Neural cell (in vitro differentiated cells): ENCODE results near the gene KIAA2012.

Source experiments
- EZH2 ChIP-seq: fragments of 200-600, 300-800 bp; shearing (Covaris generic), sonication (generic); IDR thresholded peaks from 2 replicates; pipeline ENCODE4 v1.6.1; 2014; ENCODE audit warnings: antibody characterized with exemption, low read length, borderline replicate concordance, mild to moderate bottlenecking; ENCODE audit not compliant: insufficient read depth, poor library complexity, severe bottlenecking
- MXI1 ChIP-seq: fragments of 450-650 bp; conservative IDR thresholded peaks from 2 replicates; pipeline ENCODE4 v1.6.1; 2014; ENCODE audit warnings: antibody characterized with exemption, mild to moderate bottlenecking; ENCODE audit not compliant: poor library complexity, severe bottlenecking
- RAD21 ChIP-seq: fragments of 450-650 bp; conservative IDR thresholded peaks from 2 replicates; pipeline ENCODE4 v1.6.1; 2014; ENCODE audit warnings: antibody characterized with exemption, mild to moderate bottlenecking, moderate library complexity
- TAF1 ChIP-seq: IDR thresholded peaks from 2 replicates; pipeline ENCODE4 v1.6.1; 2012; ENCODE audit warnings: low read depth
- TF ChIP-seq, protein P1 (sequence below): fragments of 450-650 bp; IDR thresholded peaks from 2 replicates; pipeline ENCODE4 v1.5.1; 2014; ENCODE audit warnings: antibody characterized with exemption, mild to moderate bottlenecking, moderate library complexity; ENCODE audit not compliant: poor library complexity, severe bottlenecking
- TF ChIP-seq, protein P2 (sequence below): IDR thresholded peaks from 2 replicates; pipeline ENCODE4 v1.6.1; 2012; ENCODE audit warnings: borderline replicate concordance

DNA sequence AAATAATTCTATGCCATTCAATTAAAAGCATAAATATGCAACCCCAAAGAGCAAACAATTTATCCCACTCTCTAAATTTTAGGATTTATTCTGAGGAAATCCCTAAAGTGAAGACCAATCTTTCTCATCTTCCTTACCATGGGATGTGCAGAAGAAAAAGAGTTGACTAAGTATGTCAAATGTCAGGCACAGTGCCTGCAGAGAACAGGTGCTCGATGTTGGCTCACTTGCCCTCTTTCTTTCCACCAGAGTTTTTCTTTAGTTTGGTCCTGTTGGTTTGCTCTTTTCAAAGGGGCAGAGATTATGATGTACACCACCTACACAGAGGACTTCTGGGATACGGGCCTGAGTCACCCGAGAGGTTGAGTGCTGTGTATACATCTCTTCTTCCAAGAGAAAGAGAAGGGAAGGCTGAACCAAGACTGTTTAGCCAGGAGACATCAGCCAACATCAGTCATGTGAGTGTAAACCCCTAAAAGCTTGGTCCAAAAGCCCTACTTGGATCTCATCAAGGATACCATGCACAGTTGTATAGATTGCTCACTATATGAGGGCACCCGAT, 113.7 kb downstream of the KIAA2012 start:
- TF ChIP-seq, protein P1, sequence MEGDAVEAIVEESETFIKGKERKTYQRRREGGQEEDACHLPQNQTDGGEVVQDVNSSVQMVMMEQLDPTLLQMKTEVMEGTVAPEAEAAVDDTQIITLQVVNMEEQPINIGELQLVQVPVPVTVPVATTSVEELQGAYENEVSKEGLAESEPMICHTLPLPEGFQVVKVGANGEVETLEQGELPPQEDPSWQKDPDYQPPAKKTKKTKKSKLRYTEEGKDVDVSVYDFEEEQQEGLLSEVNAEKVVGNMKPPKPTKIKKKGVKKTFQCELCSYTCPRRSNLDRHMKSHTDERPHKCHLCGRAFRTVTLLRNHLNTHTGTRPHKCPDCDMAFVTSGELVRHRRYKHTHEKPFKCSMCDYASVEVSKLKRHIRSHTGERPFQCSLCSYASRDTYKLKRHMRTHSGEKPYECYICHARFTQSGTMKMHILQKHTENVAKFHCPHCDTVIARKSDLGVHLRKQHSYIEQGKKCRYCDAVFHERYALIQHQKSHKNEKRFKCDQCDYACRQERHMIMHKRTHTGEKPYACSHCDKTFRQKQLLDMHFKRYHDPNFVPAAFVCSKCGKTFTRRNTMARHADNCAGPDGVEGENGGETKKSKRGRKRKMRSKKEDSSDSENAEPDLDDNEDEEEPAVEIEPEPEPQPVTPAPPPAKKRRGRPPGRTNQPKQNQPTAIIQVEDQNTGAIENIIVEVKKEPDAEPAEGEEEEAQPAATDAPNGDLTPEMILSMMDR: no peak
- TF ChIP-seq EZH2: no peak
- TF ChIP-seq RAD21: no peak
- TF ChIP-seq TAF1: no peak
- TF ChIP-seq MXI1: no peak
- TF ChIP-seq, protein P2, sequence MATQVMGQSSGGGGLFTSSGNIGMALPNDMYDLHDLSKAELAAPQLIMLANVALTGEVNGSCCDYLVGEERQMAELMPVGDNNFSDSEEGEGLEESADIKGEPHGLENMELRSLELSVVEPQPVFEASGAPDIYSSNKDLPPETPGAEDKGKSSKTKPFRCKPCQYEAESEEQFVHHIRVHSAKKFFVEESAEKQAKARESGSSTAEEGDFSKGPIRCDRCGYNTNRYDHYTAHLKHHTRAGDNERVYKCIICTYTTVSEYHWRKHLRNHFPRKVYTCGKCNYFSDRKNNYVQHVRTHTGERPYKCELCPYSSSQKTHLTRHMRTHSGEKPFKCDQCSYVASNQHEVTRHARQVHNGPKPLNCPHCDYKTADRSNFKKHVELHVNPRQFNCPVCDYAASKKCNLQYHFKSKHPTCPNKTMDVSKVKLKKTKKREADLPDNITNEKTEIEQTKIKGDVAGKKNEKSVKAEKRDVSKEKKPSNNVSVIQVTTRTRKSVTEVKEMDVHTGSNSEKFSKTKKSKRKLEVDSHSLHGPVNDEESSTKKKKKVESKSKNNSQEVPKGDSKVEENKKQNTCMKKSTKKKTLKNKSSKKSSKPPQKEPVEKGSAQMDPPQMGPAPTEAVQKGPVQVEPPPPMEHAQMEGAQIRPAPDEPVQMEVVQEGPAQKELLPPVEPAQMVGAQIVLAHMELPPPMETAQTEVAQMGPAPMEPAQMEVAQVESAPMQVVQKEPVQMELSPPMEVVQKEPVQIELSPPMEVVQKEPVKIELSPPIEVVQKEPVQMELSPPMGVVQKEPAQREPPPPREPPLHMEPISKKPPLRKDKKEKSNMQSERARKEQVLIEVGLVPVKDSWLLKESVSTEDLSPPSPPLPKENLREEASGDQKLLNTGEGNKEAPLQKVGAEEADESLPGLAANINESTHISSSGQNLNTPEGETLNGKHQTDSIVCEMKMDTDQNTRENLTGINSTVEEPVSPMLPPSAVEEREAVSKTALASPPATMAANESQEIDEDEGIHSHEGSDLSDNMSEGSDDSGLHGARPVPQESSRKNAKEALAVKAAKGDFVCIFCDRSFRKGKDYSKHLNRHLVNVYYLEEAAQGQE: no peak
